ENCODE measurements around the gene MFSD11. TPM values are rescaled to one million over a fixed set of nuclear protein-coding genes. Genes with fewer than 3 reads are reported as not detected.
"Not testable (repeated sequence)": the region's sequence is repeated elsewhere in the genome, so short reads cannot be mapped to it uniquely, and the experiment has no call there.

The MFSD11 gene
- 42.3 TPM for total RNA-seq

DNA sequence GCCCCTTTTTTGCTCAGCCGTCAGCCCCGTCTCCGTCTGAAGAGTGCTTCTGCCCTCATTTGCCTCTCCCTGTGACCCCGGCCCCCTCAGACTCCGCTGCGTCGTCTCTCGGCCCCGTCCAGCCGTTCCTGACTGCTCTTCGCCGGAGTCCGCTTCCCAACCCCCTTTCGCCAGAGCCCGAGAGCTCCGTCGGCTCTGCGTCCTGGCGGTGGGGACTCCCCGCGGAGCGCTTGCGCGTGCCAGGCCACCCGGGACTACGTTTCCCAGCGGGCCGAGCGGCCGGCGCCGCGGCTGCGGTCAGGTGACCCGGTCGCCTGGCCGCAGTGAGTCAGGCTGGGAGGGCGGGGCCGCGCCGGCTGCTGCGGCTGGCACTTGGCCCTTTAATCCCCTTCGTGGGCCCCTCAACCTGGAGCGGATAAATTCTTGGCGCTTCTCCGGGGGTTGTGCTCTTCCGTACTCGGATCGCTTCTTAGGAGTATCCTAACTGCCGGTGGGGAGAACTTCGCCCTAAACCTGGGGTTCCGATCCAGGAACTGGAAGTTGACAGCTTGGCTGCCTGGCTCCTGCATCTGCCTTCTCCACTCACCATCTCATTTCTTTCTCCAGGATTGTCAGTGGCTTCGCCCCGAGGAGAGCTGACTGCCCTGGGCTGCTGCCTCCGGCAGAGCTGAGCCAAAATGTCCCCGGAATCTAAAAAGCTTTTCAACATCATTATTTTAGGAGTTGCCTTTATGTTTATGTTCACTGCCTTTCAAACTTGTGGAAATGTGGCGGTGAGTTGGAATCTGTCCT is at the start of gene MFSD11:
Gene MFSD11, plus strand, starts transcription at position 444 of the 792 bp plus-strand sequence. Its CDS starts 234 bp downstream, at position 678.
- peak; percentile 97 for DNase-seq

- DNase-seq = no peak
Observed at GRCh38 chr17:76688165-76688622, 49.7 kb upstream of the MFSD11 start.

DNA sequence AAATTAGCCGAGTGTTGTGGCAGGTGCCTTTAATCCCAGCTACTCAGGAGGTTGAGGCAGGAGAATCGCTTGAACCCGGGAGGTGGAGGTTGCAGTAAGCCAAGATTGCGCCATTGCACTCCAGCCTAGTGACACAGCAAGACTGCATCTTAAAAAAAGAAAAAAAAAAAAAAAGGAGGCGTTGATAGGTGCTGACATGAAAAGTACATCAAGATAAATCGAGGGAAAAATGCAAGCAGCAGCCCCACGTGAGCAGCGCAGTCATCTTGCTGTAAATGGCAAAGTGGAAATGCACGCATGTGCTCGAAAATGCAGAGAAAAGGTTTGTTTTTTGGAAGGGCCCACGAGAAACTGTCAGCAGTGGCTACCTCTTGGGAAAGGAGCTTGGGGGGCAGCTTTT is 48.1 kb upstream of the MFSD11 start:
- DNase-seq = no peak

GRCh38 chr17:76690596-76691280 is 47.2 kb upstream of the MFSD11 start:
- no peak for DNase-seq

- DNase-seq = no peak
Observed at GRCh38 chr17:76691379-76692191, 46.3 kb upstream of the MFSD11 start.

DNA sequence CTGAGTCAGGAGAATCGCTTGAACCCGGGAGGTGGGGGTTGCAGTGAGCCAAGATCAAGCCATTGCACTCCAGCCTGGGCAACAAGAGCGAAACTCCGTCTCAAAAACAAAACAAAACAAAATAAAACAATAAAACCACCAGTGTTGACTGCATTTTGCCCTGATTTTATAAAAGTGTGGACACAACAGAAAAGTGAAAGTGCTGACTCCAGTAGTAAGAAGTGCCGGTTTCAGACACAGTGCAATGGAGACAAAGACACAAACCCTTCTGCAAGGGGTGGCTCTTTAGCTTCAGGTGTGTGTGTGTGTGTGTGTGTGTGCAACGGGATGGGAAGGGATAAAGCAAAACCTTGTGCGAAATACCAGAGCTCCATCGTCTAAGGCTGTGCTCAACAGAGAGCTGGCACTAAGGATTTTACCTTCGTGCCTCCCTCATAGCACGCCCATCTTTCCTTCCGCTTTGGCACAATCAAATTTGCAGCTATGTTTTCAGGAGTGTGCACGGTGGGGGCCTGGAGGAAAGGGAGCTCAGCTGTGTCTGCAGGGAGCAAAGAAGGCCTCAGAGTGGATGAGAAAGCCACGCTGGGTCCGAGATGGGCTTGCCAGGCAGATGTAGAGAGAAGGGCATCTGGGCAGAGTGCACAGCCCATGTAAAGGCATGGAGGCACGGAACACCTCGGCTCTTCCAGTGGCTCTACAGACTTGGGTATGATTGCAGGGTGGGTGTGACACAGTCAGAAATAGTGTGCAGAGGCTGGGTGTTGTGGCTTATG is 42.7 kb upstream of the MFSD11 start:
- DNase-seq = no peak

DNA sequence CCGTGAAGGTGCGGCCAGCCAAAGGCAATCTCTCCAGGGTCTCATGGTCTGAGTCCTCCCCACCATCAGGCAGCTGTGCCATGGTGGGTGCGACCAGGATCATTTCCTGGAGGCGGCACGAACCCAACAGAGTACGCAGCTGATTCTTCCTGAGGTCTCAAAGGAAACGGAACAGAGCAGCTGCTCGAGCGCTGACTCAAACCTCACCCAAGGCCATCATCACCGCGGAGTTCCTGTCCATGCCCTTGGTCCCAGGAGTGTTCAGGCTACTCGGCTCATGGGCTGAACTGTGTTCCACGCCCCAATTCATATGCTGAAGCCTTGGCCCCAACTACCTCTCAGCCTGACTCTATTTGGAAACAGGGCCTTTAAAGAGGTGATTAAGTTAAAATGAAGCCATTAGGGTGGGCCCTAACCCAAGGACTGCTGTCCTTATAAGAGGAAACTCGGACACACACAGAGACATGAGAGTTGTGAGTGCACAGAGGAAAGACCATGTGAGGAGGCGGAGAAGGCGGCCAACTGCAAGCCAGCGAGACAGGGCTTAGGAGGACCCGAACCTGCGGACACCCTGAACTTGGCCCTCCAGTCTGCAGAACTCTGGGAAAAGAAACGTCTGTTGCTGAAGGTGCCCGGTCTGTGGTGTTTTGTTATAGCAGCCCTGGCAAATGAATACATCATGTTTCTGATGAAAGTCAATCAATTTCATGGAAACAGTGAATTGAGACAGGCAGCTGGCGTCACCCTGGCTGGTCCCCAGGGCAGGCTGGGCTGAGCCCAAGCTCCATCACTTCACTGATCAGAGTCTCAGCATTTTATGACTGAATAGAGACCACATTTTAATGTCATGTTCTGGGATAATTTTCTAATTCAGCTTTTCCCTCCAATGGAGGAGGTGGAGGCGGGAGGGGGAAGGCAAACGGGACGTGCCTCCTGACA is 40.9 kb upstream of the MFSD11 start:
- no peak for DNase-seq

- no peak for DNase-seq
Observed at GRCh38 chr17:76697702-76698465, 40.0 kb upstream of the MFSD11 start.

GRCh38 chr17:76698466-76698977 is 39.4 kb upstream of the MFSD11 start:
- not testable (repeated sequence) for DNase-seq

GRCh38 chr17:76700270-76700616 is 37.7 kb upstream of the MFSD11 start:
- DNase-seq = peak; percentile 19

DNA sequence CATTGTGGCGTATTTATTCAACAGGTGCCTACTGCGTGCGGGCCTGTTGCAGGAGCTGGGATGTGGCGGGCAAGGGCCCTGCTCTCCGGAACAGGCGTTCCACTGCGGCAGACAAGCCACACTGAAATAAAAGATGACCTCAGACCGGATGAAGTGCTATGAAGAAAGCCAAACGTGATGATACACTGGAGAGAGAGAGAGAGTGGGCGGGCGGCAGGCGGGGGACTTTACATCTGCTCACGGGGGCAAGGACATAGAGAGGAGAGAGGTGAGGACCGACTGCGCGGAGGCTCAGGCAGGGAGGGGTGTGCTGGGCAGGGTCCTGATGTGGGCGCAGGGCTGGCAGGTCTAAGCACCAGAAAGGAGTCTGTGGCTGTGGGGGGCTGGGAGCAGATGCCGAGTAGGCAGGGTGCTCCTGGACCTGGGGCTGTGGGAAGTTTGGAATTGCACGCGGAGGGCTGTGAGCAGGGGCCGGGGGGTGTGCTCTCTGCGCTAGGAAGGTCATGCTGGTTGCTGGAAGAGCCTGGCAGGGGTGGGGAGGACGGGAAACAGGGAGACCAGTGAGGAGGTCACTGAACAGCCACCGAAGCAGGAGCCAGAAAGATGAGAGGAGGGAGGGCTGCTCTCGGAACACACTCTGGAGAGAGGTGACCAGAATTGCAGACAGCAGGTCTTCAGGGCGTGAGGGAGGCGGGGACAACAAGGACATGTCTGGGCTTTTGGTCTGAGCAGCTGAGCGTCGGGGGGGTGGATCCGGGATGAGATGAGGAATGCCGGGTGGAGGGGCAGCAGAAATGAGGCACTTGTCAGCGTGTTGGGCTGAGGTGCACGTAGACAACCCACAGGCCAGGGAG is 37.1 kb upstream of the MFSD11 start:
- peak; percentile 74 for DNase-seq

GRCh38 chr17:76701471-76701967 is 36.4 kb upstream of the MFSD11 start:
- DNase-seq = no peak

DNA sequence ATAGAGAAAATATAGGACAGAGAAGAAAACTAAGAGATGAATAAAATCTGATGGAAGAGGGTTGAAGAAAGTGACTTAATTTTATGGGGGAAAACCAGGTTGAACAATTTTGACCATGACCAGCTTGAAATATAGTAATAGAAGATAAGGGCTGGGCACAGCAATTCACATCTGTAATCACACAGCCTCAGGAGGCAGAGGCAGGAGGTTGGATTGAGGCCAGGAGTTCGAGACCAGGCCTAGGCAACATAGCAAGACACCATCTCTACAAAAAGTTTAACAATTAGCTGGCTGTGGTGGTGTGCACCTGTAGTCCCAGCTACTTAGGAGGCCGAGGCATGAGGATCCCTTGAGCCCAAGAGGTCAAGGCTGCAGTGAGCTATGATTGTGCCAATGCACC is 35.8 kb upstream of the MFSD11 start:
- DNase-seq = no peak

DNA sequence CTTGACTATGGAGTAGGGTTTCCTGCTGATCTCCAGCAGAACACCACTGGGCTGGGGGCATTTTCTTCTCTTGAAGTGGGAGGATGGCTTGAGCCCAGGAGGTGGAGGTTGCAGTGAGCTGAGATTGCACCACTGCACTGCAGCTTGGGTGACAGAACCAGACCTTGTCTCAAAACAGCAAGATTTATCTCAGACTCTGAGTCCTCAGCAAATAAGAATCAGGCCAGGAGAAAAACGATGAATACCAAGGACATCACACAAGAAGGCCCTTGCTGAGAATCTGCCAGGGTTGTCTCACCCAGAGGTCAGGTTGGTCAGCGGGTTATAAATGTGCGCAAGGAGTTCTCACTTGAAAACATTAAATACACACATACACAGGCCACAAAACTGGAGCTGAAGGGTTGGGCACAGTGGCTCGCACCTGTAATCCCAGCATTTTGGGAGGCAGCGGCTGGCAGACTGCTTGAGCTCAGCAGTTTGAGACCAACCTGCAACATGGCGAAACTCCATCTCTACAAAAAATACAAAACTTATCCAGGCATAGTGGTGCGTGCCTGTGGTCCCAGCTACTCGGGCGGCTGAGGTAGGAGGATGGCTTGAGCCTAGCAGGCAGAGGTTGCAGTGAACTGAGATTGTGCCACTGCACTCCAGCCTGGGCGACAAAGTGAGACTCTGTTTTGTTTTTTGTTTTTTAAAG is 34.8 kb upstream of the MFSD11 start:
- DNase-seq = no peak

DNA sequence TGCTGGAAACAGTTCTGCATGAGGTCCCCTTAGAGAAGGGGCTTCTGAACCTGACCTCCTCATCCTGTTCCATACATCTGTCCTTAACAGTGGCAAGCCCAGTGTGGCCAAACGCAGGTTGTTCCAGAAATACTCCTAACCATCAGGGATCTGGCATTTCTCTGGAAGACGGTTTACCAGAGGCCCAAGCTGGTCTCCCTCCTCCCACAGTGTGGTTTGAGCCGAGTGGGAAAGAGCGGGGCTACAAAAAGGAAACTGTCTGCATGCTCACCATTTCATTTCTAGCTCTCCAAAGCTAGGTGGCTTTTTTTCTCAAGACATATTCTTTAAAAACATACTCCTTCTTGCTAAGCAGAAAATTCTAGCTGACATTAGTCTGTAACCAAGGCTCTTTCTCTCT is 33.1 kb upstream of the MFSD11 start:
- no peak for DNase-seq

GRCh38 chr17:76706817-76707216 is 31.1 kb upstream of the MFSD11 start:
- DNase-seq = no peak

DNA sequence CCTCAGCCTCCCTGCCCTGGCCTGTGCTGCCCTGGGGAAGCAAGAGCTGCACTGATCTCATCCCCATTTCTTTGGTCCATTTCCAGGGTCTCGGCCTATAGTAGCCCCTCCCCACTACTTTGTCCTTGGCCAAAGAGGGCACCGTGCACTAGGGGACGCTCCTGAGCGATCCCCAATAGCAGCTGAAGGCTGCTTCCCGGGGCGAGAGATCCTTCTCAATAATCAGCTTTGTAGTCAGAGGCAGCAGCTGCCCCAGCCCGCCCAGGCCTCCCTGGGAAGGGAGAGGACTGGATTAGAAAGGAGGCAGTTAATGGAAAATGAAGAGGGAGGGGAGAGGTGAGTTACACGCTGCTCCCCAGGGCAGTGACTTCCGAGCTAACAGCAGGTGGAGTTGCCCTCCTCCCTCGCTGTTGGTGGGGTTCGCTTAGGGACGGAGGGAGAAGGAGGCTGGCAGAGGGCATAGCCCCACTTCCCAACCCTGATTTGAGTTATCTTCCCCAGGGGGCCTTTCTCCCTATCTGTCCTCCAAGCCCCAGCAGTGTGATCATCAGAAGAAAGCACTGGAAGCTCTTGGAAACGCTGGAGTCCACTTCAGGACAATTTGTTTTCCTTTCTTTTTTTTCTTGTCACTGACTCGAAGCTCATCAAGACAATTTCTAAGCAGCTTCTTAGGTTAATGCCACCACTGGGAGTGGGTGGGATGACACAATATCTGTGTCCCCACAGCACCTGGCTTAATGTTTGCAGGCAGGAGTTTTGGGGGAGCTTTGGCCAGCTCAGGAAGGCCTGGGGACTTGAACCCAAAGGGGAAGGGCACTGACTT is 29.7 kb upstream of the MFSD11 start:
- DNase-seq = peak; percentile 14

Data from skin of body (tissue), 2 donors.